WTC11 (cell line): Measurements from ENCODE around the gene ARG1. TPM values are rescaled to one million over a fixed set of nuclear protein-coding genes. Genes with fewer than 3 reads are reported as not detected.

Experiments used
- ATAC-seq: fragments of 200-7000 bp; cut with Tn5 transposase; 2 replicates; pipeline ENCODE4 v1.10.0; 2021; ENCODE audit warnings: mild to moderate bottlenecking, moderate library complexity
- CTCF ChIA-PET: fragments of 300-600 bp; sonication (Branson Sonifier 250); formaldehyde crosslinking; loops from one replicate; lab custom pipeline; 2021; ENCODE audit warnings: antibody characterized with exemption; lab: Charles Lee
- POLR2A ChIA-PET: fragments of 350-600 bp; sonication (Branson Sonifier 250); formaldehyde crosslinking; loops from one replicate; lab custom pipeline; 2021; ENCODE audit warnings: antibody characterized with exemption; lab: Charles Lee
- DNase-seq: peaks from one replicate; pipeline ENCODE4 v3.0.0; 2021; ENCODE audit warnings: low spot score
- H3K27ac Mint-ChIP-seq: 2 replicates; pipeline ENCODE4 v1.8.0; 2021; ENCODE audit warnings: mixed read lengths
- H3K27me3 Mint-ChIP-seq: 2 replicates; pipeline ENCODE4 v1.8.0; 2021; ENCODE audit warnings: low read depth, mild to moderate bottlenecking, moderate library complexity, mixed read lengths
- H3K36me3 Mint-ChIP-seq: 2 replicates; pipeline ENCODE4 v1.8.0; 2021; ENCODE audit warnings: mixed read lengths
- H3K4me1 Mint-ChIP-seq: 2 replicates; pipeline ENCODE4 v1.8.0; 2022; ENCODE audit warnings: mixed read lengths
- H3K4me3 Mint-ChIP-seq: 2 replicates; pipeline ENCODE4 v1.8.0; 2021; ENCODE audit warnings: mild to moderate bottlenecking, moderate library complexity, mixed read lengths
- H3K9me3 Mint-ChIP-seq: 2 replicates; pipeline ENCODE4 v1.8.0; 2021; ENCODE audit warnings: mixed read lengths
- ATF1 ChIP-seq: sonication (generic); formaldehyde crosslinking; IDR thresholded peaks from 2 replicates; pipeline ENCODE4 v1.8.1; 2023; ENCODE audit warnings: mild to moderate bottlenecking, moderate library complexity, missing genetic modification reagents
- ATF2 ChIP-seq: sonication (generic); formaldehyde crosslinking; IDR thresholded peaks from 2 replicates; pipeline ENCODE4 v1.8.1; 2022; ENCODE audit warnings: low read depth, missing genetic modification reagents, borderline replicate concordance
- CREM ChIP-seq: sonication (generic); formaldehyde crosslinking; IDR thresholded peaks from 2 replicates; pipeline ENCODE4 v1.8.1; 2022; ENCODE audit warnings: mild to moderate bottlenecking, missing genetic modification reagents, moderate library complexity
- EMX1 ChIP-seq: fragments of 250-450 bp; sonication (Bioruptor Pico); IDR thresholded peaks from 2 replicates; pipeline ENCODE4 v1.8.0; 2021; ENCODE audit warnings: mild to moderate bottlenecking
- HMGXB4 ChIP-seq: sonication (generic); formaldehyde crosslinking; IDR thresholded peaks from 2 replicates; pipeline ENCODE4 v1.8.1; 2023; ENCODE audit warnings: mild to moderate bottlenecking, moderate library complexity, missing genetic modification reagents
- JAZF1 ChIP-seq: fragments of 250-450 bp; sonication (Bioruptor Pico); IDR thresholded peaks from 2 replicates; pipeline ENCODE4 v1.9.0; 2021; ENCODE audit warnings: moderate library complexity, mild to moderate bottlenecking, inconsistent platforms
- NFATC4 ChIP-seq: fragments of 250-450 bp; sonication (Bioruptor Pico); IDR thresholded peaks from 2 replicates; pipeline ENCODE4 v1.9.0; 2021; ENCODE audit warnings: mild to moderate bottlenecking
- STAT6 ChIP-seq: sonication (generic); formaldehyde crosslinking; conservative IDR thresholded peaks from 2 replicates; pipeline ENCODE4 v1.8.1; 2023; ENCODE audit warnings: mild to moderate bottlenecking, low read depth, missing genetic modification reagents, moderate library complexity
- ZMAT4 ChIP-seq: fragments of 250-450 bp; sonication (Bioruptor Pico); IDR thresholded peaks from 2 replicates; pipeline ENCODE4 v1.9.0; 2021; ENCODE audit warnings: mild to moderate bottlenecking
- ZNF263 ChIP-seq: sonication (generic); formaldehyde crosslinking; IDR thresholded peaks from 2 replicates; pipeline ENCODE4 v1.8.1; 2022; ENCODE audit warnings: low read depth, mild to moderate bottlenecking, moderate library complexity, missing genetic modification reagents
- ZNF416 ChIP-seq: fragments of 250-450 bp; sonication (Bioruptor Pico); IDR thresholded peaks from 2 replicates; pipeline ENCODE4 v1.9.0; 2021; ENCODE audit warnings: mild to moderate bottlenecking, inconsistent platforms
- ZNF423 ChIP-seq: fragments of 250-450 bp; sonication (Bioruptor Pico); IDR thresholded peaks from 2 replicates; pipeline ENCODE4 v2.1.2; 2022; ENCODE audit warnings: mild to moderate bottlenecking, moderate library complexity
- total RNA-seq: library from RNA; stranded (reverse); gene quantifications from 3 replicates; pipeline ENCODE4 v1.2.3, GENCODE V29; 2021
- TF ChIP-seq, protein P1 (sequence below): fragments of 250-450 bp; sonication (Bioruptor Pico); conservative IDR thresholded peaks from 2 replicates; pipeline ENCODE4 v1.9.0; 2021; ENCODE audit warnings: mild to moderate bottlenecking
- TF ChIP-seq, protein P2 (sequence below): sonication (generic); formaldehyde crosslinking; IDR thresholded peaks from 2 replicates; pipeline ENCODE4 v1.8.0; 2023; ENCODE audit warnings: missing genetic modification reagents
- TF ChIP-seq, protein P3 (sequence below): sonication (generic); formaldehyde crosslinking; IDR thresholded peaks from 2 replicates; pipeline ENCODE4 v1.8.0; 2023; ENCODE audit warnings: mild to moderate bottlenecking, missing genetic modification reagents

ARG1 gene
- total RNA-seq, 1 experiment from 2014 or later, result 0.15 TPM

- CTCF ChIA-PET, result interaction anchor here (2.3 kb wide), 1 partner anchor 744 kb away, joined by 16 read pairs; no protein-coding TSS in a partner anchor
- Mint-ChIP-seq H3K4me1 (peaks cover 13% of the 10 kb centered on the region), H3K27ac (no peak overlapping the region), H3K36me3 (0 out of 2 replicates have a peak, but pooled peaks cover 1% of the 10 kb centered on the region), H3K4me3 (no peak overlapping the region), H3K9me3 (no peaks in the 10 kb centered on the region), H3K27me3 (peaks cover 26% of the 10 kb centered on the region)
- ATAC-seq, result no peak
- TF ChIP-seq ATF2 (CRISPR knock-in tag), result no peak
- TF ChIP-seq JAZF1 (CRISPR knock-in tag), result no peak
- TF ChIP-seq, protein P1, sequence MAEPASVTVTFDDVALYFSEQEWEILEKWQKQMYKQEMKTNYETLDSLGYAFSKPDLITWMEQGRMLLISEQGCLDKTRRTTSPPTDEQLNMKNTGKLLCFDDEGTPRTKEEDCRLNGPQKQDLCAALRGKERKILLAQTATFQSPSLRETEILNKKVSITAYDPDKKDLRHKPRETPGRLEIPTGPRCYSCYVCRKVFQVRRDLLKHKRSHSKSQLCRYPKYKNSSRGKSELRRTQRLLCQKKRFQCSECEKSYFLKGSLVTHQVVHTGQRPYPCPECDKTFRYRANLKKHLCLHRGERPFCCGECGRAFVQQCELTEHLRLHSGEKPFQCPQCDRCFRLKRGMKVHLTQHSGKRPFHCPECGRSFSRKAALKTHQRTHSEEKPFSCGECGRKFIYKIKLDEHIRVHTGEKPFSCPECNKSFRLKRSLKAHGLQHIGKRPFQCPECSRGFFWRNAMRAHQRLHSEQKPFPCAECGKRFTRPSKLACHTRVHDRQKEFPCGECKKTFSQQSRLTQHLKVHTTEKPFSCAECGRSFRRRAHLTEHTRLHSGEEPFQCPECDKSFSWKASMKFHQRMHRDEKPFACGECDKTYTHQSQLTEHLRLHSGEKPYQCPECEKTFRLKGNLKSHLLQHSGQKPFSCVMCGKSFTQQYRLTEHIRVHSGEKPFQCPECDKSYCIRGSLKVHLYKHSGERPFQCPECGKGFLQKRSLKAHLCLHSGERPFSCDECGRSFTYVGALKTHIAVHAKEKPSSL (CRISPR knock-in tag), result no peak
- TF ChIP-seq NFATC4 (CRISPR knock-in tag), result no peak
- no peak for TF ChIP-seq STAT6 (CRISPR knock-in tag)
- TF ChIP-seq HMGXB4 (CRISPR knock-in tag), result no peak
- TF ChIP-seq ZMAT4 (CRISPR knock-in tag), result no peak
- TF ChIP-seq, protein P2, sequence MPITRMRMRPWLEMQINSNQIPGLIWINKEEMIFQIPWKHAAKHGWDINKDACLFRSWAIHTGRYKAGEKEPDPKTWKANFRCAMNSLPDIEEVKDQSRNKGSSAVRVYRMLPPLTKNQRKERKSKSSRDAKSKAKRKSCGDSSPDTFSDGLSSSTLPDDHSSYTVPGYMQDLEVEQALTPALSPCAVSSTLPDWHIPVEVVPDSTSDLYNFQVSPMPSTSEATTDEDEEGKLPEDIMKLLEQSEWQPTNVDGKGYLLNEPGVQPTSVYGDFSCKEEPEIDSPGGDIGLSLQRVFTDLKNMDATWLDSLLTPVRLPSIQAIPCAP (CRISPR knock-in tag), result no peak
- no peak for TF ChIP-seq ZNF263 (CRISPR knock-in tag)
- TF ChIP-seq, protein P3, sequence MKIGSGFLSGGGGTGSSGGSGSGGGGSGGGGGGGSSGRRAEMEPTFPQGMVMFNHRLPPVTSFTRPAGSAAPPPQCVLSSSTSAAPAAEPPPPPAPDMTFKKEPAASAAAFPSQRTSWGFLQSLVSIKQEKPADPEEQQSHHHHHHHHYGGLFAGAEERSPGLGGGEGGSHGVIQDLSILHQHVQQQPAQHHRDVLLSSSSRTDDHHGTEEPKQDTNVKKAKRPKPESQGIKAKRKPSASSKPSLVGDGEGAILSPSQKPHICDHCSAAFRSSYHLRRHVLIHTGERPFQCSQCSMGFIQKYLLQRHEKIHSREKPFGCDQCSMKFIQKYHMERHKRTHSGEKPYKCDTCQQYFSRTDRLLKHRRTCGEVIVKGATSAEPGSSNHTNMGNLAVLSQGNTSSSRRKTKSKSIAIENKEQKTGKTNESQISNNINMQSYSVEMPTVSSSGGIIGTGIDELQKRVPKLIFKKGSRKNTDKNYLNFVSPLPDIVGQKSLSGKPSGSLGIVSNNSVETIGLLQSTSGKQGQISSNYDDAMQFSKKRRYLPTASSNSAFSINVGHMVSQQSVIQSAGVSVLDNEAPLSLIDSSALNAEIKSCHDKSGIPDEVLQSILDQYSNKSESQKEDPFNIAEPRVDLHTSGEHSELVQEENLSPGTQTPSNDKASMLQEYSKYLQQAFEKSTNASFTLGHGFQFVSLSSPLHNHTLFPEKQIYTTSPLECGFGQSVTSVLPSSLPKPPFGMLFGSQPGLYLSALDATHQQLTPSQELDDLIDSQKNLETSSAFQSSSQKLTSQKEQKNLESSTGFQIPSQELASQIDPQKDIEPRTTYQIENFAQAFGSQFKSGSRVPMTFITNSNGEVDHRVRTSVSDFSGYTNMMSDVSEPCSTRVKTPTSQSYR (CRISPR knock-in tag), result no peak
- TF ChIP-seq ZNF423 (CRISPR knock-in tag), result no peak
- TF ChIP-seq ATF1 (CRISPR knock-in tag), result no peak
- TF ChIP-seq EMX1 (CRISPR knock-in tag), result no peak
- no peak for TF ChIP-seq ZNF416 (CRISPR knock-in tag)
- TF ChIP-seq CREM, result no peak
- no peak for DNase-seq
- POLR2A ChIA-PET, result no interaction called here
Observed at GRCh38 chr6:131629651-131630050, 56.6 kb downstream of the ARG1 start.
